GM23338 (cell line): ENCODE data around the gene APBA2. TPM values are rescaled to one million over a fixed set of nuclear protein-coding genes. Genes with fewer than 3 reads are reported as not detected.

Experiments used
- ATAC-seq: fragments of 200-7000 bp; cut with Tn5 transposase; 3 replicates; pipeline ENCODE4 v1.9.1; 2020
- DNase-seq: peaks from one replicate; pipeline ENCODE4 v3.0.0-alpha.2; 2015; ENCODE audit warnings: low spot score
- H2AFZ ChIP-seq: fragments of 200-600 bp; sonication (generic); 2 replicates; pipeline ENCODE4 v1.8.0; 2016; ENCODE audit warnings: antibody characterized with exemption, mild to moderate bottlenecking, moderate library complexity
- H3F3A ChIP-seq: fragments of 200-600 bp; sonication (generic); replicated peaks from 2 replicates; pipeline ENCODE4 v1.8.0; 2017; ENCODE audit warnings: antibody characterized with exemption, mixed run types, low read depth
- H3K27ac ChIP-seq: fragments of 200-600 bp; sonication (generic); 2 replicates; pipeline ENCODE4 v1.6.1; 2016; ENCODE audit warnings: low read depth
- H3K27me3 ChIP-seq: fragments of 200-600 bp; sonication (generic); 2 replicates; pipeline ENCODE4 v1.8.0; 2016; ENCODE audit warnings: mild to moderate bottlenecking, mixed run types, moderate library complexity; ENCODE audit not compliant: insufficient read depth
- H3K36me3 ChIP-seq: fragments of 200-600 bp; sonication (generic); 2 replicates; pipeline ENCODE4 v1.8.0; 2016; ENCODE audit warnings: mild to moderate bottlenecking; ENCODE audit not compliant: insufficient read depth
- H3K4me1 ChIP-seq: fragments of 200-600 bp; sonication (generic); 2 replicates; pipeline ENCODE4 v1.8.0; 2016; ENCODE audit warnings: mild to moderate bottlenecking, moderate library complexity; ENCODE audit not compliant: insufficient read depth
- H3K4me2 ChIP-seq: fragments of 200-600 bp; sonication (generic); 2 replicates; pipeline ENCODE4 v1.7.1; 2017; ENCODE audit warnings: mixed run types
- H3K4me3 ChIP-seq: fragments of 200-600 bp; sonication (generic); 2 replicates; pipeline ENCODE4 v1.6.1; 2016; ENCODE audit warnings: mixed run types
- H3K79me2 ChIP-seq: fragments of 200-600 bp; sonication (generic); replicated peaks from 2 replicates; pipeline ENCODE4 v1.8.0; 2017; ENCODE audit warnings: mild to moderate bottlenecking; ENCODE audit not compliant: insufficient read depth
- H3K9me2 ChIP-seq: fragments of 200-600 bp; sonication (generic); 2 replicates; pipeline ENCODE4 v1.8.0; 2017; ENCODE audit not compliant: insufficient read depth
- H4K20me1 ChIP-seq: fragments of 200-600 bp; sonication (generic); replicated peaks from 2 replicates; pipeline ENCODE4 v1.8.0; 2017; ENCODE audit warnings: mild to moderate bottlenecking; ENCODE audit not compliant: insufficient read depth
- H3K27ac Mint-ChIP-seq: 2 replicates; pipeline ENCODE4 v1.8.0; 2020; ENCODE audit warnings: inconsistent platforms, mild to moderate bottlenecking, moderate library complexity, mixed read lengths
- H3K27me3 Mint-ChIP-seq: 3 replicates; pipeline ENCODE4 v1.8.0; 2022; ENCODE audit warnings: low read depth, mild to moderate bottlenecking, moderate library complexity, mixed read lengths, inconsistent platforms; ENCODE audit not compliant: insufficient read depth, poor library complexity
- H3K36me3 Mint-ChIP-seq: 3 replicates; pipeline ENCODE4 v1.8.0; 2021; ENCODE audit warnings: low read depth, mild to moderate bottlenecking, inconsistent platforms, moderate library complexity, mixed read lengths
- H3K4me1 Mint-ChIP-seq: 3 replicates; pipeline ENCODE4 v1.8.0; 2020; ENCODE audit warnings: mild to moderate bottlenecking, inconsistent platforms, mixed read lengths
- H3K4me3 Mint-ChIP-seq: 3 replicates; pipeline ENCODE4 v1.8.0; 2021; ENCODE audit warnings: moderate library complexity, mild to moderate bottlenecking, inconsistent platforms, mixed read lengths
- H3K9me3 Mint-ChIP-seq: 3 replicates; pipeline ENCODE4 v1.8.0; 2020; ENCODE audit warnings: moderate library complexity, mild to moderate bottlenecking, inconsistent platforms, mixed read lengths
- CREB1 ChIP-seq: fragments of 250-450 bp; sonication (Bioruptor Pico); IDR thresholded peaks from 2 replicates; pipeline ENCODE4 v1.5.0; 2020; ENCODE audit warnings: low read depth, mild to moderate bottlenecking, moderate library complexity
- CTCF ChIP-seq, 2 experiments: fragments of 200-600 bp in 1 of 2; sonication (generic) in 1 of 2; conservative IDR thresholded peaks; 2 replicates each; pipeline versions ENCODE4 v1.5.1 to v1.6.1; 2016 to 2017; ENCODE audit warnings: antibody characterized with exemption in 2 of 2, low read depth in 2 of 2, mild to moderate bottlenecking in 2 of 2, moderate library complexity in 1 of 2
- ETS1 ChIP-seq: IDR thresholded peaks from 2 replicates; pipeline ENCODE4 v1.6.1; 2016; ENCODE audit warnings: antibody characterized with exemption
- EZH2 ChIP-seq: fragments of 200-600 bp; sonication (generic); IDR thresholded peaks from one replicate; pipeline ENCODE4 v1.8.0; 2017; ENCODE audit warnings: antibody characterized with exemption, mild to moderate bottlenecking, low read depth; ENCODE audit not compliant: unreplicated experiment
- EZH2phosphoT487 ChIP-seq: fragments of 200-600 bp; sonication (generic); IDR thresholded peaks from one replicate; pipeline ENCODE4 v1.8.1; 2018; ENCODE audit warnings: antibody characterized with exemption; ENCODE audit not compliant: unreplicated experiment
- JUNB ChIP-seq: IDR thresholded peaks from one replicate; pipeline ENCODE4 v1.6.1; 2016; ENCODE audit warnings: antibody characterized with exemption; ENCODE audit not compliant: unreplicated experiment
- NANOG ChIP-seq: IDR thresholded peaks from 2 replicates; pipeline ENCODE4 v1.6.1; 2016; ENCODE audit warnings: antibody characterized with exemption, borderline replicate concordance
- POLR2AphosphoS5 ChIP-seq: IDR thresholded peaks from 2 replicates; pipeline ENCODE4 v1.6.1; 2016; ENCODE audit warnings: antibody characterized with exemption, low read depth
- REST ChIP-seq: IDR thresholded peaks from one replicate; pipeline ENCODE4 v1.6.1; 2018; ENCODE audit warnings: antibody characterized with exemption; ENCODE audit not compliant: unreplicated experiment
- STAT1 ChIP-seq: IDR thresholded peaks from one replicate; pipeline ENCODE4 v1.6.1; 2016; ENCODE audit warnings: antibody characterized with exemption; ENCODE audit not compliant: unreplicated experiment
- ZNF114 ChIP-seq: fragments of 250-450 bp; sonication (Bioruptor Pico); IDR thresholded peaks from 2 replicates; pipeline ENCODE4 v1.5.0; 2020; ENCODE audit warnings: mild to moderate bottlenecking, moderate library complexity
- ZNF331 ChIP-seq: fragments of 250-450 bp; sonication (Bioruptor Pico); IDR thresholded peaks from 2 replicates; pipeline ENCODE4 v1.5.0; 2020; ENCODE audit warnings: low read depth, mild to moderate bottlenecking, moderate library complexity
- ZNF462 ChIP-seq: fragments of 250-450 bp; sonication (Bioruptor Pico); IDR thresholded peaks from 2 replicates; pipeline ENCODE4 v1.5.0; 2020; ENCODE audit warnings: mild to moderate bottlenecking, moderate library complexity
- polyA plus RNA-seq: library from polyadenylated mRNA; unstranded; fragments of >200 nt; fragmentation: Nextera tagmentation; extraction: Ambion mirVana; gene quantifications from 2 replicates; pipeline ENCODE4 v1.2.1, GENCODE V29; 2016
- total RNA-seq: library from RNA; depleted of rRNA; stranded (reverse); fragments of >200 nt; shearing (Covaris generic); gene quantifications from 2 replicates; pipeline ENCODE4 v1.2.3, GENCODE V29; 2014

Gene APBA2
- total and polyA plus RNA-seq, 2 experiments from 2014 or later = 5.9 to 24.7 TPM

- H3K27ac Mint-ChIP-seq = no peak overlapping the region
- TF ChIP-seq EZH2phosphoT487 = no peak
- TF ChIP-seq POLR2AphosphoS5 = no peak
- TF ChIP-seq ETS1 = no peak
- TF ChIP-seq JUNB = no peak
- no peak for TF ChIP-seq CREB1 (CRISPR knock-in tag)
- TF ChIP-seq EZH2 = no peak
- no peak for TF ChIP-seq ZNF462 (CRISPR knock-in tag)
- no peak for TF ChIP-seq ZNF114 (CRISPR knock-in tag)
- TF ChIP-seq CTCF (conservative IDR thresholded peaks at IDR 0.05; ENCODE audit: low read depth in 2 of 2) = no peak
- TF ChIP-seq REST = no peak
- TF ChIP-seq NANOG = no peak
- TF ChIP-seq ZNF331 (CRISPR knock-in tag) = no peak
- TF ChIP-seq STAT1 = no peak
- Histone ChIP-seq H3F3A (no peaks in the 10 kb centered on the region), H3K27ac (no peak overlapping the region), H3K36me3 (no peaks in the 10 kb centered on the region), H3K4me1 (no peaks in the 10 kb centered on the region), H3K79me2 (no peaks in the 10 kb centered on the region), H2AFZ (no peak overlapping the region), H3K9me2 (no peaks in the 10 kb centered on the region), H4K20me1 (no peaks in the 10 kb centered on the region), H3K4me3 (no peak overlapping the region), H3K4me2 (no peak overlapping the region), H3K27me3 (no peaks in the 10 kb centered on the region)
- peaks cover 13% of the 10 kb centered on the region for H3K9me3 Mint-ChIP-seq
- peaks cover 5% of the 10 kb centered on the region for H3K27me3 Mint-ChIP-seq
- DNase-seq (no peak), ATAC-seq (no peak)
- peaks cover 30% of the 10 kb centered on the region for H3K36me3 Mint-ChIP-seq
- H3K4me3 Mint-ChIP-seq = no peak overlapping the region
- H3K4me1 Mint-ChIP-seq = peaks cover 9% of the 10 kb centered on the region
These were observed 58.5 kb downstream of the APBA2 start for GRCh38 chr15:28944286-28944685.
